Transverse colon (tissue), 4 donors: ENCODE measurements around the gene DNAH7. TPM values are rescaled to one million over a fixed set of nuclear protein-coding genes. Genes with fewer than 3 reads are reported as not detected.

Experiments used
- DNase-seq: peaks from one replicate; pipeline ENCODE4 v3.0.0-alpha.2; 2019
- H3K27ac ChIP-seq, 4 donors: fragments of 200-600 bp; sonication (generic); 2 replicates each; pipeline ENCODE4 v1.5.1; 2016 to 2018; ENCODE audit warnings: inconsistent platforms in 4 of 4
- H3K27me3 ChIP-seq: fragments of 200-600 bp; sonication (generic); 2 replicates; pipeline ENCODE4 v1.5.1; 2017; ENCODE audit warnings: inconsistent platforms
- H3K36me3 ChIP-seq, 4 donors: fragments of 200-600 bp; sonication (generic); 2 replicates each; pipeline ENCODE4 v1.5.1; 2017 to 2019; ENCODE audit warnings: inconsistent platforms in 4 of 4
- H3K4me1 ChIP-seq, 4 donors: fragments of 200-600 bp; sonication (generic); 2 replicates each; pipeline ENCODE4 v1.5.1; 2017 to 2020; ENCODE audit warnings: inconsistent platforms in 4 of 4
- H3K4me3 ChIP-seq, 4 donors: fragments of 200-600 bp; sonication (generic); 1 replicate in 1 of 4; 2 replicates in 3 of 4; pipeline versions ENCODE4 v1.5.1 to v1.6.1; 2017 to 2019; ENCODE audit warnings: inconsistent platforms in 4 of 4
- H3K9me3 ChIP-seq, 2 donors: fragments of 200-600 bp; sonication (generic); 2 replicates each; pipeline ENCODE4 v1.5.1; 2017 to 2019; ENCODE audit warnings: inconsistent platforms in 2 of 2
- EP300 ChIP-seq: sonication (generic); formaldehyde crosslinking; IDR thresholded peaks from one replicate; pipeline ENCODE4 v1.6.1; 2017; ENCODE audit warnings: antibody characterized with exemption, low read depth
- POLR2A ChIP-seq: fragments of 450-650 bp; IDR thresholded peaks from one replicate; pipeline ENCODE4 v1.6.1; 2016; ENCODE audit warnings: antibody characterized with exemption, mild to moderate bottlenecking, moderate library complexity
- POLR2AphosphoS5 ChIP-seq, 3 donors: sonication (generic); formaldehyde crosslinking; IDR thresholded peaks; one replicate each; pipeline ENCODE4 v1.6.1; 2016; ENCODE audit warnings: antibody characterized with exemption in 3 of 3
- WGBS, 2 donors: methylation state at CpG; one replicate each; pipeline ENCODE4 v1.1.5; 2018; ENCODE audit warnings: low coverage in 1 of 2; 5-methylcytosine and 5-hydroxymethylcytosine counted together
- in situ Hi-C, 4 donors: fragments of 200-750 bp; cut with MboI; loops; one replicate each; pipeline versions ENCODE4 v1.15.0 to v1.15.1; 2017; ENCODE audit warnings: low sequenced_read_pairs in 3 of 4, low pct_ligation_motif_present in 1 of 4, low pct_unique_long_range_greater_than_20kb in 1 of 4
- intact Hi-C: fragments of 100-400 bp; cut with DNase I; formaldehyde crosslinking; loops from one replicate; pipeline ENCODE4 v1.15.1; 2023; ENCODE audit warnings: low total_unique reads
- total RNA-seq, 4 donors: library from RNA; depleted of rRNA; stranded (reverse); fragments of >200 nt; gene quantifications; one replicate each; pipeline ENCODE4 v1.1.0, GENCODE V29; 2016
- TF ChIP-seq, protein P1 (sequence below), 5 experiments: fragments of 200-600 bp in 3 of 5; fragments of 450-650 bp in 2 of 5; sonication (generic) in 3 of 5; IDR thresholded peaks; 1 replicate in 2 of 5; 2 replicates in 3 of 5; pipeline ENCODE4 v1.5.1; 2016 to 2017; ENCODE audit warnings: antibody characterized with exemption in 5 of 5, inconsistent platforms in 3 of 5, mild to moderate bottlenecking in 2 of 5, moderate library complexity in 1 of 5

DNAH7 gene
- total RNA-seq, 4 donors from 2014 or later = 1.8 to 56.9 (median 8.1) TPM

DNA sequence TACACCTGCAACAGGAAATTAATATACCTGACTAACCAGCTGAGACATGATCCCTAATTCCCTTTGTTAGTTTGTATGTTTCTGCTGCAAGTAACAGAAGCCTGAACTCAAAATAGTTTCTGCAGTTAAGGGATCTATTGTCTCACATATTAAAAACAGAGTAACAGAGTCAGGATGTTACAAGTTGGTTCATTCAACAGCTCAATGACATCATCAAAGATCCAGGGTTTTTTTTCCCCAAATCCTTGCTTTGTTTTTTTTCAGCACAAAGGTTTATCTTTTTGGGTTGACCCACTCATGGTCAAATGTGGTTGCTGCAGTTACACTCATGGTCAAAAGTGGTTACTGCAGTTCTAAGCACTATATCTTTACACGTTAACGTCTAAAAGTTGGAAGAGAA is 35.0 kb upstream of the DNAH7 start:
- H3K36me3 ChIP-seq = no peaks in the 10 kb centered on the region
- H3K4me3 ChIP-seq = no peak overlapping the region
- no peak overlapping the region for H3K27ac ChIP-seq
- H3K9me3 ChIP-seq = no peaks in the 10 kb centered on the region
- TF ChIP-seq, protein P1, sequence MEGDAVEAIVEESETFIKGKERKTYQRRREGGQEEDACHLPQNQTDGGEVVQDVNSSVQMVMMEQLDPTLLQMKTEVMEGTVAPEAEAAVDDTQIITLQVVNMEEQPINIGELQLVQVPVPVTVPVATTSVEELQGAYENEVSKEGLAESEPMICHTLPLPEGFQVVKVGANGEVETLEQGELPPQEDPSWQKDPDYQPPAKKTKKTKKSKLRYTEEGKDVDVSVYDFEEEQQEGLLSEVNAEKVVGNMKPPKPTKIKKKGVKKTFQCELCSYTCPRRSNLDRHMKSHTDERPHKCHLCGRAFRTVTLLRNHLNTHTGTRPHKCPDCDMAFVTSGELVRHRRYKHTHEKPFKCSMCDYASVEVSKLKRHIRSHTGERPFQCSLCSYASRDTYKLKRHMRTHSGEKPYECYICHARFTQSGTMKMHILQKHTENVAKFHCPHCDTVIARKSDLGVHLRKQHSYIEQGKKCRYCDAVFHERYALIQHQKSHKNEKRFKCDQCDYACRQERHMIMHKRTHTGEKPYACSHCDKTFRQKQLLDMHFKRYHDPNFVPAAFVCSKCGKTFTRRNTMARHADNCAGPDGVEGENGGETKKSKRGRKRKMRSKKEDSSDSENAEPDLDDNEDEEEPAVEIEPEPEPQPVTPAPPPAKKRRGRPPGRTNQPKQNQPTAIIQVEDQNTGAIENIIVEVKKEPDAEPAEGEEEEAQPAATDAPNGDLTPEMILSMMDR (IDR thresholded peaks at IDR 0.05) = no peak
- TF ChIP-seq POLR2AphosphoS5 (IDR thresholded peaks at IDR 0.05) (no peak), POLR2A (no peak), EP300 (no peak)
- intact Hi-C loops = no loop called here
- DNase-seq = no peak
- H3K4me1 ChIP-seq = no peaks in the 10 kb centered on the region
- 90 to 94% methylated on average over 2 of the region's 2 CpGs for WGBS, 2 donors
- in situ Hi-C loops = loop anchor here in 1 of 4 donors (25.0 kb wide), 1 partner anchor 359 kb away; no protein-coding TSS in a partner anchor
- no peaks in the 10 kb centered on the region for H3K27me3 ChIP-seq

DNA sequence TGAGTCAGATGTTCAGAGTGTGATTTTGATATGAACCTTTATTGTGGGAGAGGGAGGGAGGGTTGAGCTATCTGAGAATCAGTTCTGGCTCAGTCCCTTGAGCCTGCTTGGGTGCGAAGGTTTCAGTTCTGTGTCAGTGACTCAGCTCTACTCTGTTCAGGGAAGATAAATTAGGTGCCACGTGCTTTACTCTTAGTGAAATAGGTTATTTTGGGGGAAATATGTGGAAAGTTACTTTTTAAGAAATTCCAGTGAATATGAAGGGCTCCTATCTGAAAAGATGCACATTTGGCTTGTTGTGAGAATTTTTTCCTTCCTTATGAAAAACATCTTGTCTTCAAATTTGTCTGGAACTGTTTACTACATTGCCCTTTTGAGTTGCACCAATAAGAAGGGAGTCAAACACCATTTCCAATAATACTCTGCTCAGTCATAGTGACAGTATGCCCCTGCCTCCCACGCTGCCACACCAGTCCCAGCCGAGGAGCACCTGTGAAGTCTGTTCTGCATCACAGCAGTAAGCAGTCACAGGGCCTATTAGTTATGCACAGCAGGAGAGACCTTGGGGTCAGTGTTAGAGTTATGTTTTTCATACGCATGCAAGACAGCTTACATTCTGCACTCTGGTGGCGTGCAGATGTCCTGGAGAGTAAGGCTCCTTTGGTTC is 32.8 kb upstream of the DNAH7 start:
- H3K4me3 ChIP-seq = no peak overlapping the region
- peak overlapping the region in 1 of 4 donors; percentile 10 for H3K27ac ChIP-seq
- no peaks in the 10 kb centered on the region for H3K36me3 ChIP-seq
- intact Hi-C loops (no loop called here), in situ Hi-C loops (loop anchor here in 1 of 4 donors (25.0 kb wide), 1 partner anchor 361 kb away; no protein-coding TSS in a partner anchor)
- 35 to 50% methylated on average over 4 to 6 of the region's 6 CpGs for WGBS, 2 donors
- H3K4me1 ChIP-seq = peaks cover 0 to 6% (median 3%) of the 10 kb centered on the region in 4 donors
- DNase-seq = peak; percentile 30
- no peaks in the 10 kb centered on the region for H3K27me3 ChIP-seq
- TF ChIP-seq, protein P1 (IDR thresholded peaks at IDR 0.05) = no peak
- TF ChIP-seq POLR2A (no peak), EP300 (no peak), POLR2AphosphoS5 (IDR thresholded peaks at IDR 0.05) (no peak)
- H3K9me3 ChIP-seq = no peaks in the 10 kb centered on the region

DNA sequence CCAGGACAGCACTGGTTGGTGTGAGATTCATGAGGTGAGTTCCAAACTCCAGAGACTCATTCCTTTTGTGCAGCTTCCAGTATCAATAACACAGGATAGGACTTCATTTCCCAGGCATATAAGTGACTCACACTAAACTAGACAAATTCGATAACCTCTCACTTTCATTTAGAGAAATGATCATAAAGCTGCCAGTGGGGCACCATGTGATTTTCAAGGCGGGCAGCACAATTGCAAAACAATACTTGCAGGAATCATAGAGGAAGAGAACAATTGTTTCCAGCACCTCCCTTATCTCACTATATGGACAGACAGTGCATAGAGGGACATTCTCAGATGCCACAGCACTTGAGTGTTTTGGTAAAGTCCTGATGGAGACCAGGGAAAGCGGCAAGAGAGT is 31.3 kb upstream of the DNAH7 start:
- TF ChIP-seq POLR2A (no peak), EP300 (no peak), POLR2AphosphoS5 (IDR thresholded peaks at IDR 0.05) (no peak)
- TF ChIP-seq, protein P1 (IDR thresholded peaks at IDR 0.05) = no peak
- Histone ChIP-seq H3K27me3 (no peaks in the 10 kb centered on the region), H3K27ac (no peak overlapping the region), H3K36me3 (no peaks in the 10 kb centered on the region), H3K4me3 (no peak overlapping the region), H3K9me3 (no peaks in the 10 kb centered on the region), H3K4me1 (peaks cover 0 to 6% (median 3%) of the 10 kb centered on the region in 4 donors)
- no peak for DNase-seq
- WGBS, 2 donors = 78 to 100% methylated on average over 2 to 3 of the region's 3 CpGs
- in situ Hi-C loops = loop anchor here in 1 of 4 donors (25.0 kb wide), 2 partner anchors 187 to 362 kb away; no protein-coding TSS in a partner anchor
- intact Hi-C loops = no loop called here

- intact Hi-C loops (no loop called here), in situ Hi-C loops (loop anchor here in 1 of 4 donors (25.0 kb wide), 1 partner anchor 189 kb away; no protein-coding TSS in a partner anchor)
- H3K36me3 ChIP-seq = no peaks in the 10 kb centered on the region
- no peak for DNase-seq
- no peaks in the 10 kb centered on the region for H3K9me3 ChIP-seq
- TF ChIP-seq EP300 (no peak), POLR2A (no peak), POLR2AphosphoS5 (IDR thresholded peaks at IDR 0.05) (no peak)
- TF ChIP-seq, protein P1 (IDR thresholded peaks at IDR 0.05) = no peak
- no peak overlapping the region for H3K27ac ChIP-seq
- H3K4me1 ChIP-seq = peaks cover 0 to 6% (median 3%) of the 10 kb centered on the region in 4 donors
- H3K27me3 ChIP-seq = no peaks in the 10 kb centered on the region
- no peak overlapping the region for H3K4me3 ChIP-seq
- 79 to 85% methylated on average over 6 of the region's 6 CpGs for WGBS, 2 donors
Measured at GRCh38 chr2:196097864-196098660, 29.4 kb upstream of the DNAH7 start.
